HG03025 (cell line): ENCODE measurements around the gene TMLHE.
A peak's percentile ranks its signal among the peaks of the same experiment; 100 is the strongest.
"Not testable (repeated sequence)": the region's sequence is repeated elsewhere in the genome, so short reads cannot be mapped to it uniquely, and the experiment has no call there.

ENCODE experiments used
- ATAC-seq: cut with Tn5 transposase; IDR thresholded peaks from one replicate; pipeline ENCODE4 v1.9.1; 2021; ENCODE audit warnings: mild to moderate bottlenecking, moderate library complexity; ENCODE audit not compliant: unreplicated experiment, low FRiP score

Gene TMLHE

GRCh38 chrX:155514225-155514624 lies 98.5 kb downstream of the TMLHE start:
- ATAC-seq = no peak

- ATAC-seq = no peak
Measured at GRCh38 chrX:155505296-155505695, 107.5 kb downstream of the TMLHE start.

- not testable (repeated sequence) for ATAC-seq
Measured at GRCh38 chrX:155495134-155495533, 117.6 kb downstream of the TMLHE start.

- not testable (repeated sequence) for ATAC-seq
Measured at GRCh38 chrX:155491421-155491820, 121.3 kb downstream of the TMLHE start.

GRCh38 chrX:155477136-155477535 lies 135.6 kb downstream of the TMLHE start:
- ATAC-seq = not testable (repeated sequence)

- ATAC-seq = not testable (repeated sequence)
Measured at GRCh38 chrX:155466269-155466938, 146.3 kb downstream of the TMLHE start.

- ATAC-seq = not testable (repeated sequence)
Measured at GRCh38 chrX:155460501-155460900, 152.3 kb downstream of the TMLHE start.

GRCh38 chrX:155458471-155458870 lies 154.3 kb downstream of the TMLHE start, which contains the start of gene F8A3:
Gene F8A3 (minus strand): TSS chrX:155458620. CDS start chrX:155458600, 20 bp downstream.
- peak; percentile 76 for ATAC-seq

- ATAC-seq = peak; percentile 46
Measured at GRCh38 chrX:155457761-155458447, 154.8 kb downstream of the TMLHE start.

- no peak for ATAC-seq
Measured at GRCh38 chrX:155441097-155441496, 171.7 kb downstream of the TMLHE start.
